SJCRH30 (cell line): ENCODE data around the gene UBE2E2. TPM values are rescaled to one million over a fixed set of nuclear protein-coding genes. Genes with fewer than 3 reads are reported as not detected.

Experiments used
- DNase-seq, 2 experiments: peaks; one replicate each; pipeline ENCODE4 v3.0.0-alpha.2; 2015 to 2020
- H3K27ac ChIP-seq: fragments of 250-450 bp; sonication (Bioruptor Pico); 2 replicates; pipeline ENCODE4 v1.5.1; 2020; ENCODE audit warnings: mild to moderate bottlenecking, moderate library complexity
- H3K27me3 ChIP-seq: fragments of 250-450 bp; sonication (Bioruptor Pico); 2 replicates; pipeline ENCODE4 v1.5.1; 2020; ENCODE audit warnings: mild to moderate bottlenecking, moderate library complexity
- H3K36me3 ChIP-seq: fragments of 250-450 bp; sonication (Bioruptor Pico); 2 replicates; pipeline ENCODE4 v1.5.1; 2020; ENCODE audit warnings: mild to moderate bottlenecking, moderate library complexity
- H3K4me1 ChIP-seq: fragments of 250-450 bp; sonication (Bioruptor Pico); 2 replicates; pipeline ENCODE4 v1.5.1; 2020; ENCODE audit warnings: mild to moderate bottlenecking, moderate library complexity
- H3K4me3 ChIP-seq: fragments of 250-450 bp; sonication (Bioruptor Pico); 2 replicates; pipeline ENCODE4 v1.5.1; 2020; ENCODE audit warnings: mild to moderate bottlenecking, moderate library complexity
- H3K9me3 ChIP-seq: fragments of 250-450 bp; sonication (Bioruptor Pico); replicated peaks from 2 replicates; pipeline ENCODE4 v1.5.1; 2020; ENCODE audit warnings: mild to moderate bottlenecking, moderate library complexity
- total RNA-seq: library from RNA; depleted of rRNA; stranded (reverse); fragments of >200 nt; shearing (Covaris generic); gene quantifications from 2 replicates; pipeline ENCODE4 v1.2.3, GENCODE V29; 2014

UBE2E2 gene
- total RNA-seq, 1 experiment from 2014 or later, result 96.3 TPM

- Histone ChIP-seq H3K9me3 (no peaks in the 10 kb centered on the region), H3K27ac (no peak overlapping the region), H3K4me3 (no peak overlapping the region), H3K4me1 (peaks cover 9% of the 10 kb centered on the region), H3K27me3 (no peaks in the 10 kb centered on the region), H3K36me3 (no peaks in the 10 kb centered on the region)
- no peak for DNase-seq
Observed at GRCh38 chr3:23542079-23542478, 339.0 kb downstream of the UBE2E2 start.

DNA sequence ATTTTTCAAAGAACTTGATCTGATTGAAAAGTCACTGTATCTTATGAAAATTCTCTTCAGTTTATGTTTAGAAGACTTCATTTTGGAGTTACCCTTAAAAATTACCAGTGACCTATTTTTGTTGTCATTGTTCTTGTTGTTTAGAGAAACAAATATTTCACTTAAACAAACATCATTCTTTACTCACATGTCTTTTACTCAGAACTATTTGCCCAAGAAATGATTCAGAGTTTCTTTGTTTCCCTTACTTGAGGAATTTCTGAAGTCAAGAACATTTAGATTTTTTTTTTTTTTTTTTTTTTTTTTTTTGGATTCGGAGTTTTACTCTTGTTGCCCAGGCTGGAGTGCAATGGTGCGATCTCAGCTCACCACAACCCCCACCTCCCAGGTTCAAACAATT, 343.1 kb downstream of the UBE2E2 start:
- Histone ChIP-seq H3K4me1 (peaks cover 9% of the 10 kb centered on the region), H3K27ac (no peak overlapping the region), H3K4me3 (no peak overlapping the region), H3K27me3 (no peaks in the 10 kb centered on the region), H3K9me3 (no peaks in the 10 kb centered on the region), H3K36me3 (no peaks in the 10 kb centered on the region)
- no peak for DNase-seq

DNA sequence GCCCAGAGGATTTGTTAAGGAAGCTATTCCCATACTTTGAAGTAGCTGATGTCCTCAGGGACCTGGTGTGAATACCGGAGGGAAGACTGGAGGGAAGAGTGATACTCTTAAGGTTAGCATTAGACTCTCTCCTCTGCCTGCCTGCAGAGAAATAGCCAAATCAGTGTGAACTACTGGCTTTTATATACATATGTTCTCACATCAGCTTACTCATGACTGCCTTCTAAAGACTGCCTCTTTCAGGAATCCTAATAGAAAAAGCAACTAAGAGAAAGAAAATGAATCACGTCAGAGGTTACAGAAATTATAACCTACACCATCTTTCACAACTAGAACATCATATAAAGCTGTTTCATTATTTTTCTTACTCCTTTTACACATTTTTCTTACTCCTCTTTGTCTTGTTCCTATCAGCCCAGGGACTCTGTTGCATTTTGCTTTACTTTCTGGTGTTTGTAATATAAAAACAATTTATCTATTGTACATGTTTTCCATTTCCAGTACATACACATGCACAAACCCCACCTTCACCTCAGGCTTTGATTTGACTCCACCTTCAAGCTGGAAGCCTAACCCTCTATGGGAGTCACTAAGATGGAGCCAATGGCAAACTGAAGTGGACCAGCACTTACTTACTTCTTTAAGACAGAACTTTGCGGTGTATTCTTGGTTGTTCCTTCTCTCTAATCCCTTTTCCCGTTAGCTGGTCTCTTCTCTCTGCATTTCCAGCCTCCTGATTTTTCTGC, 345.0 kb downstream of the UBE2E2 start:
- Histone ChIP-seq H3K36me3 (no peaks in the 10 kb centered on the region), H3K9me3 (no peaks in the 10 kb centered on the region), H3K27ac (no peak overlapping the region), H3K4me3 (no peak overlapping the region), H3K4me1 (peaks cover 9% of the 10 kb centered on the region), H3K27me3 (no peaks in the 10 kb centered on the region)
- no peak for DNase-seq

GRCh38 chr3:23548706-23549105, 345.6 kb downstream of the UBE2E2 start:
- H3K4me1 ChIP-seq, result peaks cover 6% of the 10 kb centered on the region
- no peak for DNase-seq

DNA sequence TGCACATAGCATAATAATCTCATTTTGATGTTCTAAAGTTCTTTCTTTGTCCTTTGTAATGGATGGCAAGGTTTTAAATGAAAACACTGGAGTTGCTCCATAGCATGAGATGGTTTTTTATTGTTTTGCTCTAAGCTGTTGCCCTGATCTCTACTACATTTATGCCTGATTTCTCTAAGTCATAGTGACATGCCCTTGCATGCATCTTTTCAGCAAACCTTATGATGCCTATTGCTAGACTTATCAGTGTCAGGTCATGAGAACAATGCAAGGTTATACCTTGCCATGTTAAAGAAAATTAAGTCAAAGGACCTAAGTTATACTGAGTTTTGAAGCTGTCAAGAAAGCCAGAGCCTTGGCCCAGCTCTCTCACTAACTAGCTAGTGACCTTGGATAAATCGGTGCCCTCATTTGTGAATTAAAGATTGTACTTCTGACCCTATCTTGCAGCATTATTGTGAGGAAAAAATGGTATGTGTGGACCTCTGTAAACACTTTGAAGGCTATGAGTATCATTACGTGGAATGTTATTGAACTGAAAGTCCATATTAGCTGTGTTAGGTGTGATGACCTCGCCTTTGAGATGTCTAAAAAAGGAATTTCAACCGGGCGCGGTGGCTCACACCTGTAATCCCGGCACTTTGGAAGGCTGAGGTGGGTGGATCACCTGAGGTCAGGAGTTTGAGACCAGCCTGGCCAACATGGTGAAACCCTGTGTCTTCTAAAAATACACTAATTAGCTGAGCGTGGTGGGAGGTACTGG, 346.2 kb downstream of the UBE2E2 start:
- H3K9me3 ChIP-seq, result no peaks in the 10 kb centered on the region
- H3K27ac ChIP-seq, result no peak overlapping the region
- H3K4me1 ChIP-seq, result peaks cover under 1% of the 10 kb centered on the region; the same call in 1 of the 2 replicates
- H3K27me3 ChIP-seq, result no peaks in the 10 kb centered on the region
- no peak for DNase-seq
- H3K4me3 ChIP-seq, result no peak overlapping the region
- H3K36me3 ChIP-seq, result no peaks in the 10 kb centered on the region

More at GRCh38 chr3:23548706-23549105, 345.6 kb downstream of the UBE2E2 start:
- Histone ChIP-seq H3K4me3 (no peak overlapping the region), H3K27ac (no peak overlapping the region), H3K27me3 (no peaks in the 10 kb centered on the region), H3K9me3 (no peaks in the 10 kb centered on the region), H3K36me3 (no peaks in the 10 kb centered on the region)

GRCh38 chr3:23550402-23550801, 347.3 kb downstream of the UBE2E2 start:
- DNase-seq, result no peak
- no peak overlapping the region for H3K4me3 ChIP-seq

GRCh38 chr3:23552506-23552905, 349.4 kb downstream of the UBE2E2 start:
- H3K36me3 ChIP-seq, result no peaks in the 10 kb centered on the region

More at GRCh38 chr3:23550402-23550801, 347.3 kb downstream of the UBE2E2 start:
- H3K27ac ChIP-seq, result no peak overlapping the region
- H3K9me3 ChIP-seq, result no peaks in the 10 kb centered on the region
- H3K27me3 ChIP-seq, result no peaks in the 10 kb centered on the region
- H3K4me1 ChIP-seq, result no peaks in the 10 kb centered on the region
- H3K36me3 ChIP-seq, result no peaks in the 10 kb centered on the region

GRCh38 chr3:23553353-23553752, 350.2 kb downstream of the UBE2E2 start:
- Histone ChIP-seq H3K4me3 (no peak overlapping the region), H3K27ac (no peak overlapping the region), H3K27me3 (no peaks in the 10 kb centered on the region), H3K36me3 (no peaks in the 10 kb centered on the region), H3K9me3 (no peaks in the 10 kb centered on the region), H3K4me1 (no peaks in the 10 kb centered on the region)
- DNase-seq, result no peak

More at GRCh38 chr3:23552506-23552905, 349.4 kb downstream of the UBE2E2 start:
- no peak overlapping the region for H3K27ac ChIP-seq
- H3K4me1 ChIP-seq, result no peaks in the 10 kb centered on the region
- H3K27me3 ChIP-seq, result no peaks in the 10 kb centered on the region
- DNase-seq, result no peak
- no peak overlapping the region for H3K4me3 ChIP-seq
- H3K9me3 ChIP-seq, result no peaks in the 10 kb centered on the region

- H3K9me3 ChIP-seq, result peaks cover 10% of the 10 kb centered on the region; the same call in 1 of the 2 replicates
- H3K4me1 ChIP-seq, result peaks cover 17% of the 10 kb centered on the region
- H3K27ac ChIP-seq, result no peak overlapping the region
- peak in 1 of 2 experiments; percentile 28 for DNase-seq
- no peaks in the 10 kb centered on the region for H3K36me3 ChIP-seq
- H3K27me3 ChIP-seq, result no peaks in the 10 kb centered on the region
- no peak overlapping the region for H3K4me3 ChIP-seq
Observed at GRCh38 chr3:23565041-23565775, 362.1 kb downstream of the UBE2E2 start.

- no peak overlapping the region for H3K4me3 ChIP-seq
- no peaks in the 10 kb centered on the region for H3K9me3 ChIP-seq
- no peak overlapping the region for H3K27ac ChIP-seq
- H3K36me3 ChIP-seq, result no peaks in the 10 kb centered on the region
- peaks cover 17% of the 10 kb centered on the region for H3K4me1 ChIP-seq
- no peak for DNase-seq
- no peaks in the 10 kb centered on the region for H3K27me3 ChIP-seq
Observed at GRCh38 chr3:23566499-23566898, 363.4 kb downstream of the UBE2E2 start.

DNA sequence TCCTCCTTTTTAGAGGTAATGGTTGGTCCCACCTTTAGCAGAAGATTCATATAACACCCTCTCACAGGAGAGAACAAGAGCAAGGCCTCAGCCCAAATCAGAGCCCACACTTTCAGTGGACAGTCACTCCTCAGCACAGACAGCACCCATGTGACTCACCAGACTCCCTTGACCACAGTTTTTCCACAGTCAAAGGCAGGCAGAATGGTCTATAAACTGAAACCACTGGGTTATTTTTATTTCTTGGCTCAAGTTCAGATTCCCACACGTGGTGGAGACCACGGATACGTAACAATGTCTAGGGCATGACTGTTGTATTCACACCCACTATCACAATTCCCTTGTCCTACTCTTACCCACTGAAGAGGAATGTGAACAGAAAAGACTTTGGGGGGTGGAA, 364.8 kb downstream of the UBE2E2 start:
- Histone ChIP-seq H3K4me1 (peaks cover 17% of the 10 kb centered on the region), H3K27ac (no peak overlapping the region), H3K27me3 (no peaks in the 10 kb centered on the region), H3K36me3 (no peaks in the 10 kb centered on the region), H3K9me3 (no peaks in the 10 kb centered on the region), H3K4me3 (no peak overlapping the region)
- DNase-seq, result peak; percentile 56 to 67

GRCh38 chr3:23573827-23574226, 370.7 kb downstream of the UBE2E2 start:
- H3K36me3 ChIP-seq, result no peaks in the 10 kb centered on the region; the same call in 1 of the 2 replicates
- no peak overlapping the region for H3K4me3 ChIP-seq
- DNase-seq, result no peak
- no peaks in the 10 kb centered on the region; the same call in 1 of the 2 replicates for H3K9me3 ChIP-seq
- no peak overlapping the region for H3K27ac ChIP-seq
- no peaks in the 10 kb centered on the region for H3K4me1 ChIP-seq
- H3K27me3 ChIP-seq, result no peaks in the 10 kb centered on the region

- Histone ChIP-seq H3K4me1 (no peaks in the 10 kb centered on the region), H3K27ac (no peak overlapping the region), H3K36me3 (no peaks in the 10 kb centered on the region; the same call in 1 of the 2 replicates), H3K9me3 (no peaks in the 10 kb centered on the region; the same call in 1 of the 2 replicates), H3K4me3 (no peak overlapping the region), H3K27me3 (no peaks in the 10 kb centered on the region)
- no peak for DNase-seq
Observed at GRCh38 chr3:23574822-23575315, 371.7 kb downstream of the UBE2E2 start.

DNA sequence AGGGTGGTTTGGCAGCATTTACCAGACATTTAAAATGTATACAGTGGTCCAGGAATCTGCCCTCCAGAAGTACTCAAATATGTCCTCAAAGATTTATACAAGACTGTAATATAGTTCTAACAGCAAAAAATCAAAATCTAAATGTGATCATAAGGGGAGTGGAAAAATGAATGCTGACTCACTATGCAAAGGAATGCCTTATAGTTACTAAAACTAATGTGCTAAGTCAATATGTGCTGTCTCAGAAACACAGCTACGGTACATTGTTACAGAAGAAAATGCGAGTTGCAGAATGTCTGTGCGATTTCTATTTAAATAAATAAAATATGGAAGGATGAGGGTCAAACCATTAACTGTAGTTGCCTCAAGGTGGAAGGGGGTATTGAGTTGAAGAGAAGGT, 372.6 kb downstream of the UBE2E2 start:
- no peaks in the 10 kb centered on the region; the same call in 1 of the 2 replicates for H3K36me3 ChIP-seq
- H3K4me1 ChIP-seq, result no peaks in the 10 kb centered on the region
- H3K4me3 ChIP-seq, result no peak overlapping the region
- no peak for DNase-seq
- no peaks in the 10 kb centered on the region; the same call in 1 of the 2 replicates for H3K9me3 ChIP-seq
- H3K27ac ChIP-seq, result no peak overlapping the region
- no peaks in the 10 kb centered on the region for H3K27me3 ChIP-seq
